Mesenchymal stem cell (in vitro differentiated cells and primary cell): ENCODE measurements around the gene COQ9.

Source experiments
- DNase-seq: peaks from one replicate; pipeline ENCODE4 v3.0.0-alpha.2; 2013
- H2AFZ ChIP-seq: one replicate; pipeline ENCODE4 v1.6.1; 2013; ENCODE audit warnings: low read depth, mild to moderate bottlenecking, control low read depth, inconsistent platforms, low read length, moderate library complexity
- H2AK5ac ChIP-seq: 2 replicates; pipeline ENCODE4 v1.6.1; 2013; ENCODE audit warnings: low read length, moderate library complexity, mild to moderate bottlenecking, inconsistent platforms; ENCODE audit not compliant: severe bottlenecking
- H2BK120ac ChIP-seq: one replicate; pipeline ENCODE4 v1.6.1; 2013; ENCODE audit warnings: low read depth, mild to moderate bottlenecking, inconsistent platforms, low read length, moderate library complexity
- H2BK12ac ChIP-seq, 2 experiments: one replicate each; pipeline ENCODE4 v1.6.1; 2013; ENCODE audit warnings: inconsistent platforms in 2 of 2, low read length in 2 of 2, mild to moderate bottlenecking in 2 of 2, moderate library complexity in 2 of 2, control low read depth in 1 of 2
- H2BK15ac ChIP-seq: one replicate; pipeline ENCODE4 v1.6.1; 2013; ENCODE audit warnings: mild to moderate bottlenecking, low read depth, inconsistent platforms; ENCODE audit not compliant: poor library complexity, severe bottlenecking
- H2BK5ac ChIP-seq: 2 replicates; pipeline ENCODE4 v1.6.1; 2013; ENCODE audit warnings: low read depth, mild to moderate bottlenecking, low read length, control low read depth, inconsistent platforms; ENCODE audit not compliant: poor library complexity, severe bottlenecking
- H3K14ac ChIP-seq, 2 experiments: one replicate each; pipeline ENCODE4 v1.6.1; 2013; ENCODE audit warnings: inconsistent platforms in 2 of 2, low read length in 2 of 2, control low read depth in 1 of 2, mild to moderate bottlenecking in 1 of 2, moderate library complexity in 1 of 2
- H3K18ac ChIP-seq, 2 experiments: one replicate each; pipeline ENCODE4 v1.6.1; 2013; ENCODE audit warnings: inconsistent platforms in 2 of 2, low read length in 2 of 2, control low read depth in 1 of 2, low read depth in 1 of 2, mild to moderate bottlenecking in 1 of 2
- H3K23ac ChIP-seq, 2 experiments: one replicate each; pipeline ENCODE4 v1.6.1; 2013; ENCODE audit warnings: inconsistent platforms in 2 of 2, low read length in 2 of 2, mild to moderate bottlenecking in 2 of 2, moderate library complexity in 2 of 2, control low read depth in 1 of 2
- H3K27ac ChIP-seq: 2 replicates; pipeline ENCODE4 v1.5.1; 2013; ENCODE audit warnings: mild to moderate bottlenecking, moderate library complexity, low read length, control low read depth, inconsistent platforms; ENCODE audit not compliant: poor library complexity, severe bottlenecking
- H3K27me3 ChIP-seq, 2 experiments: 2 replicates each; pipeline versions ENCODE4 v1.6.1 to v1.7.0; 2013; ENCODE audit warnings: low read length in 2 of 2, mild to moderate bottlenecking in 2 of 2, moderate library complexity in 2 of 2, control low read depth in 1 of 2, inconsistent platforms in 1 of 2; ENCODE audit not compliant: control insufficient read depth in 1 of 2, insufficient read depth in 1 of 2
- H3K36me3 ChIP-seq, 2 experiments: 2 replicates each; pipeline versions ENCODE4 v1.6.1 to v1.7.0; 2013; ENCODE audit warnings: low read length in 2 of 2, control low read depth in 1 of 2, inconsistent platforms in 1 of 2, low read depth in 1 of 2, mild to moderate bottlenecking in 1 of 2; ENCODE audit not compliant: insufficient read depth in 2 of 2, control insufficient read depth in 1 of 2
- H3K4ac ChIP-seq, 2 experiments: one replicate each; pipeline ENCODE4 v1.6.1; 2013; ENCODE audit warnings: inconsistent platforms in 2 of 2, low read length in 2 of 2, mild to moderate bottlenecking in 2 of 2, moderate library complexity in 2 of 2, control low read depth in 1 of 2, low read depth in 1 of 2
- H3K4me1 ChIP-seq: 2 replicates; pipeline ENCODE4 v1.6.1; 2013; ENCODE audit warnings: low read depth, low read length, control low read depth; ENCODE audit not compliant: control insufficient read depth, insufficient read depth
- H3K4me2 ChIP-seq: 2 replicates; pipeline ENCODE4 v1.6.1; 2013; ENCODE audit warnings: low read length, mild to moderate bottlenecking, inconsistent platforms; ENCODE audit not compliant: poor library complexity, severe bottlenecking
- H3K4me3 ChIP-seq, 2 experiments: 2 replicates each; pipeline versions ENCODE4 v1.5.1 to v1.7.0; 2013; ENCODE audit warnings: low read length in 2 of 2, mild to moderate bottlenecking in 2 of 2, control low read depth in 1 of 2, low read depth in 1 of 2; ENCODE audit not compliant: insufficient read depth in 1 of 2
- H3K79me1 ChIP-seq: replicated peaks from 2 replicates; pipeline ENCODE4 v1.6.1; 2013; ENCODE audit warnings: mild to moderate bottlenecking, control low read depth, low read length, inconsistent platforms; ENCODE audit not compliant: poor library complexity, severe bottlenecking
- H3K9ac ChIP-seq: 2 replicates; pipeline ENCODE4 v1.7.0; 2013; ENCODE audit warnings: mild to moderate bottlenecking, low read length, moderate library complexity
- H3K9me3 ChIP-seq: 2 replicates; pipeline ENCODE4 v1.7.0; 2013; ENCODE audit warnings: mild to moderate bottlenecking, low read length; ENCODE audit not compliant: control insufficient read depth
- H4K8ac ChIP-seq: one replicate; pipeline ENCODE4 v1.6.1; 2013; ENCODE audit warnings: inconsistent platforms, mild to moderate bottlenecking, low read length, moderate library complexity
- H4K91ac ChIP-seq: one replicate; pipeline ENCODE4 v1.6.1; 2013; ENCODE audit warnings: mild to moderate bottlenecking, low read length, inconsistent platforms
- WGBS: methylation state at CpG from one replicate; pipeline ENCODE4 v1.1.7; 2013; ENCODE audit warnings: mixed read lengths; 5-methylcytosine and 5-hydroxymethylcytosine counted together

The COQ9 gene

GRCh38 chr16:57468346-57468745 is 21.1 kb downstream of the COQ9 start:
- H3K4me1 ChIP-seq, result peaks cover 38% of the 10 kb centered on the region
- WGBS, result 97% methylated on average over 2 of the region's 2 CpGs
- no peak overlapping the region for H2BK12ac ChIP-seq
- peaks cover 51 to 90% of the 10 kb centered on the region in 2 experiments for H3K36me3 ChIP-seq
- peaks cover 19% of the 10 kb centered on the region for H3K79me1 ChIP-seq
- H3K27me3 ChIP-seq, result no peaks in the 10 kb centered on the region
- no peak overlapping the region for H2BK120ac ChIP-seq
- no peak overlapping the region for H2BK15ac ChIP-seq
- H3K4ac ChIP-seq, result no peak overlapping the region
- H2AK5ac ChIP-seq, result no peak overlapping the region
- H3K4me2 ChIP-seq, result peak overlapping the region; percentile 24
- peak overlapping the region; percentile 17 for H3K27ac ChIP-seq
- no peaks in the 10 kb centered on the region for H3K9me3 ChIP-seq
- no peak overlapping the region for H4K8ac ChIP-seq
- no peak overlapping the region for H3K18ac ChIP-seq
- H4K91ac ChIP-seq, result no peak overlapping the region
- no peak overlapping the region for H3K14ac ChIP-seq
- no peak for DNase-seq
- H2AFZ ChIP-seq, result no peak overlapping the region
- H3K9ac ChIP-seq, result no peak overlapping the region
- H3K23ac ChIP-seq, result no peak overlapping the region
- H2BK5ac ChIP-seq, result no peak overlapping the region
- no peak overlapping the region for H3K4me3 ChIP-seq

GRCh38 chr16:57469046-57469445 is 21.8 kb downstream of the COQ9 start:
- H2BK12ac ChIP-seq, result no peak overlapping the region
- H3K79me1 ChIP-seq, result peaks cover 22% of the 10 kb centered on the region
- H2BK15ac ChIP-seq, result no peak overlapping the region
- 83% methylated on average over 11 of the region's 11 CpGs for WGBS
- peaks cover 34% of the 10 kb centered on the region for H3K4me1 ChIP-seq
- H3K27me3 ChIP-seq, result no peaks in the 10 kb centered on the region
- H3K27ac ChIP-seq, result no peak overlapping the region
- no peak for DNase-seq
- H3K36me3 ChIP-seq, result peaks cover 58 to 93% of the 10 kb centered on the region in 2 experiments
- H4K8ac ChIP-seq, result no peak overlapping the region
- H3K18ac ChIP-seq, result no peak overlapping the region
- no peak overlapping the region for H3K14ac ChIP-seq
- H2AFZ ChIP-seq, result no peak overlapping the region
- no peak overlapping the region for H2AK5ac ChIP-seq
- no peak overlapping the region for H3K4me2 ChIP-seq
- H4K91ac ChIP-seq, result no peak overlapping the region
- H3K9me3 ChIP-seq, result no peaks in the 10 kb centered on the region
- H3K23ac ChIP-seq, result no peak overlapping the region
- no peak overlapping the region for H3K9ac ChIP-seq
- no peak overlapping the region for H3K4me3 ChIP-seq
- no peak overlapping the region for H3K4ac ChIP-seq
- H2BK5ac ChIP-seq, result no peak overlapping the region
- no peak overlapping the region for H2BK120ac ChIP-seq

- no peak overlapping the region for H3K9ac ChIP-seq
- DNase-seq, result no peak
- no peak overlapping the region for H3K4ac ChIP-seq
- peaks cover 62 to 95% of the 10 kb centered on the region in 2 experiments for H3K36me3 ChIP-seq
- H4K8ac ChIP-seq, result no peak overlapping the region
- H2AK5ac ChIP-seq, result no peak overlapping the region
- no peak overlapping the region for H2AFZ ChIP-seq
- H3K4me3 ChIP-seq, result no peak overlapping the region
- no peak overlapping the region for H3K27ac ChIP-seq
- peaks cover 33% of the 10 kb centered on the region for H3K4me1 ChIP-seq
- H3K4me2 ChIP-seq, result no peak overlapping the region
- H4K91ac ChIP-seq, result no peak overlapping the region
- no peaks in the 10 kb centered on the region for H3K27me3 ChIP-seq
- H2BK5ac ChIP-seq, result no peak overlapping the region
- no peak overlapping the region for H2BK12ac ChIP-seq
- no peak overlapping the region for H3K18ac ChIP-seq
- no peaks in the 10 kb centered on the region for H3K9me3 ChIP-seq
- no peak overlapping the region for H3K23ac ChIP-seq
- H2BK15ac ChIP-seq, result no peak overlapping the region
- H3K79me1 ChIP-seq, result peaks cover 21% of the 10 kb centered on the region
- H2BK120ac ChIP-seq, result no peak overlapping the region
- WGBS, result 88% methylated on average over 9 of the region's 9 CpGs
- H3K14ac ChIP-seq, result no peak overlapping the region
Observed at GRCh38 chr16:57469917-57470470, 22.7 kb downstream of the COQ9 start.

DNA sequence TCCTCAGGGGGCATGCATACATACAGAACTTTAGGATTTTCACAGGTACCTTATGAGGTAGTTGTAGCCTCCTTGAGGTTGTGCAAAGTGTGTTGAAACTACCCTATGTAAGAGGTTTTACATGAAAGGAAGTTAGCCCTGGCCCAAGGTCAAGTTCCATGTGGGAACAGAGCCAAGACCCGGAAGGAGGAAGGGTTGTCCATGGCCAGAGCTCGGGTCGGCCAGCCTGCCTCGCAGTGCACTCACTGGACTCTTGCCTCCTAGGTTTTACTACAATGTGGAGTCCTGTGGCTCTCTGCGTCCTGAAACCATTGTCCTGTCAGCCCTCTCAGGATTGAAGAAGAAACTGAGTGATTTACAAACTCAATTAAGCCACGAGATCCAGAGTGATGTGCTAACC is 23.4 kb downstream of the COQ9 start:
- Histone ChIP-seq H3K9ac (peak overlapping the region; percentile 21), H3K36me3 (peaks cover 65 to 92% of the 10 kb centered on the region in 2 experiments), H3K27me3 (no peaks in the 10 kb centered on the region), H3K18ac (no peak overlapping the region), H2BK15ac (no peak overlapping the region), H3K79me1 (peaks cover 23% of the 10 kb centered on the region), H2BK120ac (no peak overlapping the region), H4K8ac (no peak overlapping the region), H2BK5ac (no peak overlapping the region), H3K4me3 (no peak overlapping the region), H3K4ac (no peak overlapping the region), H3K23ac (no peak overlapping the region), H2AFZ (no peak overlapping the region), H3K4me1 (peaks cover 38% of the 10 kb centered on the region), H2AK5ac (no peak overlapping the region), H3K9me3 (no peaks in the 10 kb centered on the region), H3K14ac (no peak overlapping the region), H2BK12ac (no peak overlapping the region), H3K4me2 (no peak overlapping the region), H4K91ac (no peak overlapping the region), H3K27ac (peak overlapping the region; percentile 0)
- WGBS, result 55% methylated on average over 6 of the region's 6 CpGs
- peak; percentile 48 for DNase-seq
